Sigmoid colon (tissue), 7 donors: ENCODE data around the gene PIRT. TPM values are rescaled to one million over a fixed set of nuclear protein-coding genes. Genes with fewer than 3 reads are reported as not detected.
A peak's percentile ranks its signal among the peaks of the same experiment; 100 is the strongest.

ENCODE experiments used
- DNase-seq: peaks from one replicate; pipeline ENCODE4 v3.0.0-alpha.2; 2019
- H3K27ac ChIP-seq, 4 donors: fragments of 200-600 bp; sonication (generic); one replicate each; pipeline ENCODE4 v1.5.1; 2016 to 2019; ENCODE audit warnings: mild to moderate bottlenecking in 1 of 4
- H3K27me3 ChIP-seq, 3 donors: fragments of 200-600 bp; sonication (generic); one replicate each; pipeline ENCODE4 v1.5.1; 2019; ENCODE audit warnings: mild to moderate bottlenecking in 1 of 3
- H3K36me3 ChIP-seq, 4 donors: fragments of 200-600 bp; sonication (generic); one replicate each; pipeline ENCODE4 v1.5.1; 2016 to 2019
- H3K4me1 ChIP-seq, 4 donors: fragments of 200-600 bp; sonication (generic); one replicate each; pipeline ENCODE4 v1.5.1; 2017 to 2019
- H3K4me3 ChIP-seq, 4 donors: fragments of 200-600 bp; sonication (generic); one replicate each; pipeline ENCODE4 v1.5.1; 2017 to 2019; ENCODE audit warnings: mild to moderate bottlenecking in 2 of 4, moderate library complexity in 1 of 4
- H3K9me3 ChIP-seq, 4 donors: fragments of 200-600 bp in 3 of 4; sonication (generic) in 3 of 4; one replicate each; pipeline versions ENCODE4 v1.5.1 to v1.6.1; 2013 to 2019
- EP300 ChIP-seq, 4 donors: sonication (generic); formaldehyde crosslinking; IDR thresholded peaks; one replicate each; pipeline ENCODE4 v1.6.1; 2017; ENCODE audit warnings: antibody characterized with exemption in 4 of 4
- POLR2A ChIP-seq, 2 donors: fragments of 450-650 bp; IDR thresholded peaks; one replicate each; pipeline ENCODE4 v1.6.1; 2016; ENCODE audit warnings: antibody characterized with exemption in 2 of 2, mild to moderate bottlenecking in 2 of 2, moderate library complexity in 2 of 2
- POLR2AphosphoS5 ChIP-seq, 4 donors: sonication (generic); formaldehyde crosslinking; IDR thresholded peaks; one replicate each; pipeline ENCODE4 v1.6.1; 2017; ENCODE audit warnings: antibody characterized with exemption in 4 of 4
- WGBS, 2 donors: extraction: QIAGEN DNeasy Blood & Tissue Kit; methylation state at CpG; one replicate each; pipeline ENCODE4 v1.1.7; 2013; 5-methylcytosine and 5-hydroxymethylcytosine counted together
- intact Hi-C: fragments of 100-400 bp; cut with DNase I; formaldehyde crosslinking; loops from one replicate; pipeline ENCODE4 v1.15.1; 2023
- polyA plus RNA-seq, 3 donors: library from polyadenylated mRNA; stranded (reverse); fragments of 200-250 nt; gene quantifications; one replicate each; pipeline ENCODE4 v1.2.3, GENCODE V29; 2013
- total RNA-seq, 4 donors: library from RNA; depleted of rRNA; stranded (reverse); fragments of >200 nt; gene quantifications; one replicate each; pipeline ENCODE4 v1.1.0, GENCODE V29; 2016
- TF ChIP-seq, protein P1 (sequence below), 4 experiments: fragments of 450-650 bp in 3 of 4; fragments of 200-600 bp in 1 of 4; IDR thresholded peaks; one replicate each; pipeline ENCODE4 v1.5.1; 2016 to 2019; ENCODE audit warnings: antibody characterized with exemption in 4 of 4, mild to moderate bottlenecking in 3 of 4, moderate library complexity in 2 of 4
- donor health status: healthy with polysubstance abuse.
- donor health status: Bipolar disorder and iron deficiency.
- donor health status: healthy.

The PIRT gene
- total and polyA plus RNA-seq, 7 donors, result 0.46 to 10.3 (median 3.6) TPM

DNA sequence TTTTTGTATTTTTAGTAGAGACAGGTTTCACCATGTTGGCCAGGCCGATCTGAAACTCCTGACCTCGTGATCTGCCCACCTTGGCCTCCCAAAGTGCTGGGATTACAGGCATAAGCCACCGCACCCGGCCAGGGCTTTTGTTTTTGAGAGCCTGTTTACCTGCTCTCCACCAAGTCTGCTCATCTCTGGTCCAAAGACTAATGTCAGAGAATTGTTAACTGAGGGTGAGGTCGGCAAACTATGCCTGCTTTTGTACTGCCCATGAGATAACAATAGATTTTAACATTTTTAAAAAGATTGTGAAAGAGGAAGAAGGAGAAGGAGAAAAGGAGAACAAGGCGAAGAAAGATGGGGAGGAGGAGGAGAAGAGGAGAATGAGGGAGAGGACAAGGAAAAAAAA is 60.0 kb downstream of the PIRT start:
- intact Hi-C loops, result no loop called here

GRCh38 chr17:10777131-10777807 is 60.6 kb downstream of the PIRT start:
- Histone ChIP-seq H3K27me3 (no peaks in the 10 kb centered on the region), H3K9me3 (peaks cover 0 to 3% (median 0%) of the 10 kb centered on the region in 4 donors), H3K27ac (no peak overlapping the region), H3K36me3 (no peaks in the 10 kb centered on the region), H3K4me1 (no peaks in the 10 kb centered on the region), H3K4me3 (no peak overlapping the region)
- DNase-seq, result peak; percentile 26
- 23 to 70% methylated on average over 11 of the region's 11 CpGs for WGBS, 2 donors
- intact Hi-C loops, result no loop called here
- no peak for TF ChIP-seq POLR2AphosphoS5 (IDR thresholded peaks at IDR 0.05)
- TF ChIP-seq POLR2A (IDR thresholded peaks at IDR 0.05), result no peak
- TF ChIP-seq, protein P1, sequence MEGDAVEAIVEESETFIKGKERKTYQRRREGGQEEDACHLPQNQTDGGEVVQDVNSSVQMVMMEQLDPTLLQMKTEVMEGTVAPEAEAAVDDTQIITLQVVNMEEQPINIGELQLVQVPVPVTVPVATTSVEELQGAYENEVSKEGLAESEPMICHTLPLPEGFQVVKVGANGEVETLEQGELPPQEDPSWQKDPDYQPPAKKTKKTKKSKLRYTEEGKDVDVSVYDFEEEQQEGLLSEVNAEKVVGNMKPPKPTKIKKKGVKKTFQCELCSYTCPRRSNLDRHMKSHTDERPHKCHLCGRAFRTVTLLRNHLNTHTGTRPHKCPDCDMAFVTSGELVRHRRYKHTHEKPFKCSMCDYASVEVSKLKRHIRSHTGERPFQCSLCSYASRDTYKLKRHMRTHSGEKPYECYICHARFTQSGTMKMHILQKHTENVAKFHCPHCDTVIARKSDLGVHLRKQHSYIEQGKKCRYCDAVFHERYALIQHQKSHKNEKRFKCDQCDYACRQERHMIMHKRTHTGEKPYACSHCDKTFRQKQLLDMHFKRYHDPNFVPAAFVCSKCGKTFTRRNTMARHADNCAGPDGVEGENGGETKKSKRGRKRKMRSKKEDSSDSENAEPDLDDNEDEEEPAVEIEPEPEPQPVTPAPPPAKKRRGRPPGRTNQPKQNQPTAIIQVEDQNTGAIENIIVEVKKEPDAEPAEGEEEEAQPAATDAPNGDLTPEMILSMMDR (IDR thresholded peaks at IDR 0.05), result no peak
- no peak for TF ChIP-seq EP300 (IDR thresholded peaks at IDR 0.05)

More for the DNA sequence above, 60.0 kb downstream of the PIRT start:
- TF ChIP-seq POLR2A (IDR thresholded peaks at IDR 0.05), result no peak
- TF ChIP-seq EP300 (IDR thresholded peaks at IDR 0.05), result no peak
- TF ChIP-seq, protein P1 (IDR thresholded peaks at IDR 0.05), result no peak
- TF ChIP-seq POLR2AphosphoS5 (IDR thresholded peaks at IDR 0.05), result no peak
- H3K4me1 ChIP-seq, result no peaks in the 10 kb centered on the region
- H3K9me3 ChIP-seq, result peaks cover 0 to 1% (median 0%) of the 10 kb centered on the region in 4 donors
- no peaks in the 10 kb centered on the region for H3K36me3 ChIP-seq
- no peak overlapping the region for H3K27ac ChIP-seq
- H3K27me3 ChIP-seq, result no peaks in the 10 kb centered on the region
- H3K4me3 ChIP-seq, result no peak overlapping the region
- no peak for DNase-seq
- 14 to 72% methylated on average over 6 of the region's 6 CpGs for WGBS, 2 donors

- TF ChIP-seq POLR2AphosphoS5 (IDR thresholded peaks at IDR 0.05) (no peak), POLR2A (IDR thresholded peaks at IDR 0.05) (no peak), EP300 (IDR thresholded peaks at IDR 0.05) (no peak)
- TF ChIP-seq, protein P1 (IDR thresholded peaks at IDR 0.05), result no peak
These were observed 61.5 kb downstream of the PIRT start for GRCh38 chr17:10776381-10776780.

GRCh38 chr17:10775740-10776356 is 62.0 kb downstream of the PIRT start:
- intact Hi-C loops, result no loop called here
- H3K4me1 ChIP-seq, result no peaks in the 10 kb centered on the region
- H3K27ac ChIP-seq, result no peak overlapping the region
- DNase-seq, result no peak
- H3K4me3 ChIP-seq, result no peak overlapping the region
- WGBS, 2 donors, result 14 to 59% methylated on average over 5 of the region's 5 CpGs
- H3K36me3 ChIP-seq, result no peaks in the 10 kb centered on the region
- TF ChIP-seq POLR2A (IDR thresholded peaks at IDR 0.05), result no peak
- TF ChIP-seq EP300 (IDR thresholded peaks at IDR 0.05), result no peak
- no peak for TF ChIP-seq POLR2AphosphoS5 (IDR thresholded peaks at IDR 0.05)
- TF ChIP-seq, protein P1 (IDR thresholded peaks at IDR 0.05), result no peak
- H3K27me3 ChIP-seq, result no peaks in the 10 kb centered on the region
- H3K9me3 ChIP-seq, result peaks cover 0 to 4% (median 0%) of the 10 kb centered on the region in 4 donors

More at GRCh38 chr17:10776381-10776780, 61.5 kb downstream of the PIRT start:
- DNase-seq, result peak; percentile 5
- H3K9me3 ChIP-seq, result peaks cover 0 to 4% (median 0%) of the 10 kb centered on the region in 4 donors
- H3K4me1 ChIP-seq, result no peaks in the 10 kb centered on the region
- intact Hi-C loops, result no loop called here
- no peak overlapping the region for H3K27ac ChIP-seq
- no peaks in the 10 kb centered on the region for H3K36me3 ChIP-seq
- H3K27me3 ChIP-seq, result no peaks in the 10 kb centered on the region
- WGBS, 2 donors, result 11 to 28% methylated on average over 2 of the region's 2 CpGs
- H3K4me3 ChIP-seq, result no peak overlapping the region
